ACC112 (cell line): Measurements from ENCODE around the gene STAT1.

Source experiments
- H2AFZ ChIP-seq: fragments of 200-600 bp; sonication (generic); one replicate; pipeline ENCODE4 v1.6.0; 2017; ENCODE audit warnings: antibody characterized with exemption, low read length; ENCODE audit not compliant: unreplicated experiment
- H3K27ac ChIP-seq: fragments of 200-600 bp; sonication (generic); 2 replicates; pipeline ENCODE4 v1.5.1; 2014; ENCODE audit warnings: low read depth, mild to moderate bottlenecking, antibody characterized with exemption, low read length, moderate library complexity
- H3K27me3 ChIP-seq: fragments of 200-600 bp; sonication (generic); 2 replicates; pipeline ENCODE4 v1.6.1; 2014; ENCODE audit warnings: mild to moderate bottlenecking, antibody characterized with exemption, low read length, moderate library complexity, mixed read lengths; ENCODE audit not compliant: insufficient read depth
- H3K36me3 ChIP-seq: fragments of 200-600 bp; sonication (generic); 2 replicates; pipeline ENCODE4 v1.6.1; 2016; ENCODE audit warnings: mild to moderate bottlenecking, antibody characterized with exemption, low read length, moderate library complexity, mixed read lengths; ENCODE audit not compliant: insufficient read depth
- H3K4me1 ChIP-seq: fragments of 200-600 bp; sonication (generic); one replicate; pipeline ENCODE4 v1.6.1; 2016; ENCODE audit warnings: low read length, mixed read lengths; ENCODE audit not compliant: insufficient read depth, unreplicated experiment, control insufficient read depth
- H3K4me3 ChIP-seq: fragments of 200-600 bp; sonication (generic); 2 replicates; pipeline ENCODE4 v1.5.1; 2014; ENCODE audit warnings: mild to moderate bottlenecking, low read depth, low read length
- H3K79me2 ChIP-seq: fragments of 200-600 bp; sonication (generic); one replicate; pipeline ENCODE4 v1.6.0; 2016; ENCODE audit warnings: low read length; ENCODE audit not compliant: control insufficient read depth, unreplicated experiment, insufficient read depth

The STAT1 gene

GRCh38 chr2:191006997-191007783 is 6.8 kb downstream of the STAT1 start:
- H3K27me3 ChIP-seq, result no peaks in the 10 kb centered on the region
- H3K79me2 ChIP-seq, result peaks cover 93% of the 10 kb centered on the region
- H2AFZ ChIP-seq, result no peak overlapping the region
- no peak overlapping the region for H3K27ac ChIP-seq
- no peak overlapping the region for H3K4me3 ChIP-seq
- H3K36me3 ChIP-seq, result peaks cover 93% of the 10 kb centered on the region
- peaks cover 35% of the 10 kb centered on the region for H3K4me1 ChIP-seq

- Histone ChIP-seq H3K36me3 (peaks cover 95% of the 10 kb centered on the region), H3K27ac (no peak overlapping the region), H3K4me3 (no peak overlapping the region), H3K27me3 (no peaks in the 10 kb centered on the region), H2AFZ (no peak overlapping the region), H3K4me1 (peaks cover 27% of the 10 kb centered on the region), H3K79me2 (peaks cover 91% of the 10 kb centered on the region)
Measured at GRCh38 chr2:191006297-191006696, 7.7 kb downstream of the STAT1 start.

GRCh38 chr2:191003405-191004309 is 10.3 kb downstream of the STAT1 start:
- Histone ChIP-seq H3K27ac (no peak overlapping the region), H3K36me3 (peaks cover 99% of the 10 kb centered on the region), H3K27me3 (no peaks in the 10 kb centered on the region), H3K4me3 (no peak overlapping the region), H2AFZ (no peak overlapping the region), H3K4me1 (peaks cover 9% of the 10 kb centered on the region), H3K79me2 (peaks cover 90% of the 10 kb centered on the region)

GRCh38 chr2:191001624-191002023 is 12.3 kb downstream of the STAT1 start:
- Histone ChIP-seq H3K4me1 (no peaks in the 10 kb centered on the region), H3K36me3 (peaks cover 96% of the 10 kb centered on the region), H3K79me2 (peaks cover 84% of the 10 kb centered on the region), H3K4me3 (no peak overlapping the region), H3K27me3 (no peaks in the 10 kb centered on the region), H3K27ac (peak overlapping the region; percentile 1; the same call in 1 of the 2 replicates), H2AFZ (no peak overlapping the region)

GRCh38 chr2:191001032-191001431 is 12.9 kb downstream of the STAT1 start:
- Histone ChIP-seq H3K79me2 (peaks cover 84% of the 10 kb centered on the region), H2AFZ (no peak overlapping the region), H3K4me1 (no peaks in the 10 kb centered on the region), H3K4me3 (no peak overlapping the region), H3K27ac (no peak overlapping the region), H3K36me3 (peaks cover 93% of the 10 kb centered on the region), H3K27me3 (no peaks in the 10 kb centered on the region)

- Histone ChIP-seq H3K27me3 (no peaks in the 10 kb centered on the region), H3K4me3 (no peak overlapping the region), H3K36me3 (peaks cover 93% of the 10 kb centered on the region), H2AFZ (no peak overlapping the region), H3K27ac (no peak overlapping the region), H3K4me1 (no peaks in the 10 kb centered on the region), H3K79me2 (peaks cover 80% of the 10 kb centered on the region)
Measured at GRCh38 chr2:190999949-191000665, 13.9 kb downstream of the STAT1 start.

- Histone ChIP-seq H3K27ac (no peak overlapping the region), H3K4me1 (no peaks in the 10 kb centered on the region), H3K36me3 (peaks cover 88% of the 10 kb centered on the region), H3K79me2 (peaks cover 77% of the 10 kb centered on the region), H3K4me3 (no peak overlapping the region), H3K27me3 (no peaks in the 10 kb centered on the region), H2AFZ (no peak overlapping the region)
Measured at GRCh38 chr2:190999058-190999457, 14.9 kb downstream of the STAT1 start.

GRCh38 chr2:190997526-190998113 is 16.4 kb downstream of the STAT1 start:
- Histone ChIP-seq H3K27ac (no peak overlapping the region), H2AFZ (no peak overlapping the region), H3K27me3 (no peaks in the 10 kb centered on the region), H3K36me3 (peaks cover 85% of the 10 kb centered on the region), H3K79me2 (peaks cover 74% of the 10 kb centered on the region), H3K4me1 (no peaks in the 10 kb centered on the region), H3K4me3 (no peak overlapping the region)

- Histone ChIP-seq H3K79me2 (peaks cover 72% of the 10 kb centered on the region), H3K27me3 (no peaks in the 10 kb centered on the region), H3K4me1 (no peaks in the 10 kb centered on the region), H3K27ac (no peak overlapping the region), H3K4me3 (no peak overlapping the region), H2AFZ (no peak overlapping the region), H3K36me3 (peaks cover 85% of the 10 kb centered on the region)
Measured at GRCh38 chr2:190996947-190997346, 17.0 kb downstream of the STAT1 start.

GRCh38 chr2:190996338-190996946 is 17.5 kb downstream of the STAT1 start:
- H3K4me3 ChIP-seq, result no peak overlapping the region
- peaks cover 85% of the 10 kb centered on the region for H3K36me3 ChIP-seq
- no peak overlapping the region for H2AFZ ChIP-seq
- H3K27ac ChIP-seq, result no peak overlapping the region; the same call in 1 of the 2 replicates
- H3K4me1 ChIP-seq, result no peaks in the 10 kb centered on the region
- peaks cover 68% of the 10 kb centered on the region for H3K79me2 ChIP-seq
- H3K27me3 ChIP-seq, result no peaks in the 10 kb centered on the region
